Measurements from ENCODE around the gene DLG5.

The DLG5 gene

GRCh38 chr10:77865580-77866324, 60.8 kb downstream of the DLG5 start:
- no peak for DNase-seq (ENCODE audit: low spot score)

GRCh38 chr10:77864151-77864851, 62.3 kb downstream of the DLG5 start:
- no peak for DNase-seq (ENCODE audit: low spot score)

- no peak for DNase-seq (ENCODE audit: low spot score)
These were observed 63.1 kb downstream of the DLG5 start for GRCh38 chr10:77863446-77863845.

GRCh38 chr10:77862595-77862994, 64.0 kb downstream of the DLG5 start:
- DNase-seq (ENCODE audit: low spot score) = no peak

- DNase-seq (ENCODE audit: low spot score) = no peak
These were observed 65.2 kb downstream of the DLG5 start for GRCh38 chr10:77861366-77861765.

GRCh38 chr10:77859865-77860282, 66.7 kb downstream of the DLG5 start:
- DNase-seq (ENCODE audit: low spot score) = no peak

GRCh38 chr10:77859200-77859864, 67.2 kb downstream of the DLG5 start:
- no peak for DNase-seq (ENCODE audit: low spot score)

- DNase-seq (ENCODE audit: low spot score) = no peak
These were observed 69.3 kb downstream of the DLG5 start for GRCh38 chr10:77857272-77857671.

- no peak for DNase-seq (ENCODE audit: low spot score)
These were observed 70.0 kb downstream of the DLG5 start for GRCh38 chr10:77856566-77856965.

GRCh38 chr10:77855404-77856155, 71.0 kb downstream of the DLG5 start:
- no peak for DNase-seq (ENCODE audit: low spot score)

- DNase-seq (ENCODE audit: low spot score) = no peak
These were observed 72.4 kb downstream of the DLG5 start for GRCh38 chr10:77854115-77854514.

GRCh38 chr10:77853256-77853655, 73.3 kb downstream of the DLG5 start:
- DNase-seq (ENCODE audit: low spot score) = no peak

GRCh38 chr10:77850620-77851231, 75.8 kb downstream of the DLG5 start:
- no peak for DNase-seq (ENCODE audit: low spot score)

GRCh38 chr10:77849039-77849664, 77.4 kb downstream of the DLG5 start:
- no peak for DNase-seq (ENCODE audit: low spot score)

- peak; percentile 83 for DNase-seq (ENCODE audit: low spot score)
These were observed 79.7 kb downstream of the DLG5 start for GRCh38 chr10:77846718-77847311.

GRCh38 chr10:77845451-77845850, 81.1 kb downstream of the DLG5 start:
- no peak for DNase-seq (ENCODE audit: low spot score)

- DNase-seq (ENCODE audit: low spot score) = no peak
These were observed 81.7 kb downstream of the DLG5 start for GRCh38 chr10:77844713-77845445.

- no peak for DNase-seq (ENCODE audit: low spot score)
These were observed 82.4 kb downstream of the DLG5 start for GRCh38 chr10:77844177-77844576.

GRCh38 chr10:77843264-77843663, 83.3 kb downstream of the DLG5 start:
- no peak for DNase-seq (ENCODE audit: low spot score)

GRCh38 chr10:77842652-77843212, 83.8 kb downstream of the DLG5 start:
- no peak for DNase-seq (ENCODE audit: low spot score)
